Gastroesophageal sphincter (tissue), 4 donors: ENCODE results near the gene DCLK2. TPM values are rescaled to one million over a fixed set of nuclear protein-coding genes. Genes with fewer than 3 reads are reported as not detected.
A peak's percentile ranks its signal among the peaks of the same experiment; 100 is the strongest.

Source experiments
- ATAC-seq: fragments of 150-250 bp; one replicate; pipeline ENCODE4 v1.9.1; 2016; ENCODE audit warnings: mild to moderate bottlenecking, moderate library complexity
- H3K27ac ChIP-seq, 4 donors: fragments of 200-600 bp; sonication (generic) in 3 of 4; 1 replicate in 3 of 4; 2 replicates in 1 of 4; pipeline ENCODE4 v1.5.1; 2016 to 2019
- H3K27me3 ChIP-seq: fragments of 200-600 bp; sonication (generic); one replicate; pipeline ENCODE4 v1.5.1; 2019
- H3K36me3 ChIP-seq, 2 donors: fragments of 200-600 bp; sonication (generic); one replicate each; pipeline ENCODE4 v1.5.1; 2019; ENCODE audit warnings: control low read depth in 1 of 2
- H3K4me1 ChIP-seq, 3 donors: fragments of 200-600 bp; sonication (generic); 1 replicate in 2 of 3; 2 replicates in 1 of 3; pipeline ENCODE4 v1.5.1; 2016 to 2019; ENCODE audit warnings: control low read depth in 2 of 3
- H3K4me3 ChIP-seq, 2 donors: fragments of 200-600 bp; sonication (generic); one replicate each; pipeline ENCODE4 v1.5.1; 2019; ENCODE audit warnings: mild to moderate bottlenecking in 1 of 2, moderate library complexity in 1 of 2
- H3K9me3 ChIP-seq, 3 donors: fragments of 200-600 bp; sonication (generic); one replicate each; pipeline ENCODE4 v1.5.1; 2017 to 2019; ENCODE audit warnings: control low read depth in 2 of 3
- CTCF ChIP-seq, 4 experiments: fragments of 200-600 bp in 2 of 4; fragments of 450-650 bp in 2 of 4; sonication (generic) in 1 of 4; IDR thresholded peaks; one replicate each; pipeline ENCODE4 v1.5.1; 2017 to 2019; ENCODE audit warnings: antibody characterized with exemption in 4 of 4, mild to moderate bottlenecking in 2 of 4, moderate library complexity in 2 of 4
- EP300 ChIP-seq: sonication (generic); formaldehyde crosslinking; IDR thresholded peaks from one replicate; pipeline ENCODE4 v1.6.1; 2017; ENCODE audit warnings: antibody characterized with exemption, mild to moderate bottlenecking
- POLR2A ChIP-seq, 2 donors: fragments of 450-650 bp; IDR thresholded peaks; one replicate each; pipeline ENCODE4 v1.6.1; 2017; ENCODE audit warnings: antibody characterized with exemption in 2 of 2, mild to moderate bottlenecking in 2 of 2, moderate library complexity in 1 of 2
- POLR2AphosphoS5 ChIP-seq: sonication (generic); formaldehyde crosslinking; IDR thresholded peaks from one replicate; pipeline ENCODE4 v1.6.1; 2017; ENCODE audit warnings: antibody characterized with exemption
- WGBS, 2 donors: methylation state at CpG; one replicate each; pipeline ENCODE4 v1.1.5; 2018; ENCODE audit warnings: low coverage in 1 of 2; 5-methylcytosine and 5-hydroxymethylcytosine counted together
- total RNA-seq, 4 donors: library from RNA; depleted of rRNA; stranded (reverse); fragments of >200 nt; gene quantifications; one replicate each; pipeline ENCODE4 v1.1.0, GENCODE V29; 2016

DCLK2 gene
- total RNA-seq, 4 donors from 2014 or later, result 17.1 to 33.0 (median 19.7) TPM

GRCh38 chr4:150135134-150135772, 57.0 kb downstream of the DCLK2 start:
- H3K4me3 ChIP-seq, result no peak overlapping the region
- WGBS, 2 donors, result 28 to 29% methylated on average over 3 to 4 of the region's 4 CpGs
- peaks cover 4 to 42% (median 17%) of the 10 kb centered on the region in 3 donors for H3K4me1 ChIP-seq
- no peak for TF ChIP-seq CTCF (IDR thresholded peaks at IDR 0.05)
- no peak for TF ChIP-seq POLR2A (IDR thresholded peaks at IDR 0.05)
- TF ChIP-seq EP300, result no peak
- TF ChIP-seq POLR2AphosphoS5, result peak; percentile 48
- no peaks in the 10 kb centered on the region for H3K36me3 ChIP-seq
- no peaks in the 10 kb centered on the region for H3K27me3 ChIP-seq
- H3K9me3 ChIP-seq, result no peaks in the 10 kb centered on the region
- ATAC-seq, result peak; percentile 24
- peak overlapping the region in 1 of 4 donors; percentile 33 for H3K27ac ChIP-seq

DNA sequence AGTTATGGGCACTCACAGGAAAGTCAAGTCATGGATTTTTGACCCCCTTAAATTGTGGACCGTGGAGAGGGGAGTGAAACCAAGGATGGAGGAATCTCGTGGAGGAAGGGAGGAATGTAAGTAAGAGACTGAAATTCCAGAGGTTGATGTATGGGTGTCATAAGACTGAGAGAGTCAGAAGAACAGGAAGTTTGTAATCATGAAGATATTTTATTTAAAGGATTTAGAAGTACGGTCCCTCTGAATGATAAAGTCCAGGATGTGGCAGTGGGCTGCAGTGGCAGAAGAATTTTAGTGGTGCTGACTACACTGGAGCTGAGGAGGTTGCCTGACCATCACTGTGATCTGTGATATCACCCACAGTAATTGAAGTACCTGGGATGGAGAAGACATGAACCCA, 57.8 kb downstream of the DCLK2 start:
- peaks cover 0 to 43% (median 17%) of the 10 kb centered on the region in 3 donors for H3K4me1 ChIP-seq
- 80 to 85% methylated on average over 3 of the region's 3 CpGs for WGBS, 2 donors
- H3K4me3 ChIP-seq, result no peak overlapping the region
- no peak for ATAC-seq
- H3K27me3 ChIP-seq, result no peaks in the 10 kb centered on the region
- TF ChIP-seq EP300 (no peak), POLR2AphosphoS5 (no peak), POLR2A (IDR thresholded peaks at IDR 0.05) (no peak), CTCF (IDR thresholded peaks at IDR 0.05) (no peak)
- no peaks in the 10 kb centered on the region for H3K9me3 ChIP-seq
- no peak overlapping the region for H3K27ac ChIP-seq
- H3K36me3 ChIP-seq, result no peaks in the 10 kb centered on the region

DNA sequence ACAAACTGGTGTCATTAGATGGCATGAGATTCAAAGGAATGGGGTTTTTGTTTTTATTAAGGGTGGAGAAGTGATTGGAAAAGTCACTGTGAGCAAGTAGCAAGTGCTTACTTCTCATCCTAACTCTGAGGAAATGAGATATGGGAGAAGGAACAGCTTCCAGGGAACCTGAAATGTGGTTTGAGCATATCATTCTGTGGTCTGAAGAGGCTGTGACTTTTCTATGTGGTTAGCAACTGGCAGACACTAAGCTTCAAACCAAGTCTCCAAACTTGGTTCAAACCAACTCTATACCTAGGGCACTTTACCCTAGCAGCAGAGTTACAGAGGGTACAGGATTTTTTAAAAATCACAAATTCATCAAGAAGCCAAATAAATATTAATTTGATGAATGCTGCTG, 58.2 kb downstream of the DCLK2 start:
- Histone ChIP-seq H3K9me3 (no peaks in the 10 kb centered on the region), H3K27me3 (no peaks in the 10 kb centered on the region), H3K36me3 (no peaks in the 10 kb centered on the region), H3K4me1 (peaks cover 0 to 43% (median 14%) of the 10 kb centered on the region in 3 donors), H3K4me3 (no peak overlapping the region), H3K27ac (no peak overlapping the region)
- no peak for TF ChIP-seq POLR2AphosphoS5
- TF ChIP-seq CTCF (IDR thresholded peaks at IDR 0.05), result no peak
- no peak for TF ChIP-seq EP300
- no peak for TF ChIP-seq POLR2A (IDR thresholded peaks at IDR 0.05)
- ATAC-seq, result no peak

GRCh38 chr4:150139297-150139865, 61.1 kb downstream of the DCLK2 start:
- H3K9me3 ChIP-seq, result peaks cover 0 to 4% (median 0%) of the 10 kb centered on the region in 3 donors
- H3K27ac ChIP-seq, result no peak overlapping the region
- 74 to 88% methylated on average over 3 to 4 of the region's 4 CpGs for WGBS, 2 donors
- no peak overlapping the region for H3K4me3 ChIP-seq
- H3K36me3 ChIP-seq, result no peaks in the 10 kb centered on the region
- H3K27me3 ChIP-seq, result no peaks in the 10 kb centered on the region
- no peak for ATAC-seq
- peaks cover 0 to 39% (median 4%) of the 10 kb centered on the region in 3 donors for H3K4me1 ChIP-seq
- TF ChIP-seq CTCF (IDR thresholded peaks at IDR 0.05) (no peak), POLR2A (IDR thresholded peaks at IDR 0.05) (no peak), EP300 (no peak), POLR2AphosphoS5 (no peak)

DNA sequence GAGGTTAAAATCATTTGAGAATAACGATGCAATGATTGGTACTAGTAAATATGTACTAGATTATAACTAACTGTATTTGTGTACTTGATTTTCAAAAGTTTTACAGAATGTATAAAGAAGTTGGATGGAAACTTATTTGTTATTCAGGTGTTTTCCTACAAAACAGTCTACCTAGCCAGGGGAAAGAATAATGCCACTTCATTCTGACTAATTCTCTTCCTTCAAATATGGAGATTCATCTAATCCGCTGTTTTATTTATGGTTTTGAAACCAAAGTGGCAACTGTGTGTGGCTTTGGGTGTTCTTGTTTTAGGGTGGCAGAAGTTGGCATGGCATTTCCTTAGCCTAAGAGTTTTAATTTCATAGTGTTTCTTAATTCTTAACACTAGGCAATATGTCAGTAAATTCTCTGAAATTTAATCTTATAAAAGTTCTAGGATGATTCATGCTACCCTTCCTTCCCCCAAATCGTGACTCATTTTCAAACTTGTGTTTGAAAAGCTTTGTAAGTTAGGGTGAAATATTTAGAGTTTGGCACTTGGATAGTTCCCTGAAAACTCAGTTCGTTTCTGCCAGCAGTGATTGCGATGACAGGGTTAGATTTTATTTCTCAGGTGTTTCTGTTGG, 62.6 kb downstream of the DCLK2 start:
- no peak overlapping the region for H3K4me3 ChIP-seq
- H3K27me3 ChIP-seq, result no peaks in the 10 kb centered on the region
- H3K9me3 ChIP-seq, result peaks cover 0 to 4% (median 0%) of the 10 kb centered on the region in 3 donors
- WGBS, 2 donors, result 31 to 38% methylated on average over 5 of the region's 5 CpGs
- peaks cover 0 to 24% (median 0%) of the 10 kb centered on the region in 3 donors for H3K4me1 ChIP-seq
- TF ChIP-seq POLR2AphosphoS5, result peak; percentile 78
- TF ChIP-seq POLR2A (IDR thresholded peaks at IDR 0.05), result no peak
- no peaks in the 10 kb centered on the region for H3K36me3 ChIP-seq
- ATAC-seq, result peak; percentile 46
- H3K27ac ChIP-seq, result peak overlapping the region; percentile 34 to 63 (median 58)
